H9 (cell line): Measurements from ENCODE around the gene RAB9A. TPM values are rescaled to one million over a fixed set of nuclear protein-coding genes. Genes with fewer than 3 reads are reported as not detected.

ENCODE experiments used
- DNase-seq: peaks from one replicate; pipeline ENCODE4 v3.0.0-alpha.2; 2017
- H2AFZ ChIP-seq: one replicate; pipeline ENCODE4 v1.6.1; 2013; ENCODE audit warnings: mild to moderate bottlenecking, low read length, control low read depth, moderate library complexity
- H2AK5ac ChIP-seq: 2 replicates; pipeline ENCODE4 v1.6.1; 2013; ENCODE audit warnings: low read length, control low read depth, mixed read lengths; ENCODE audit not compliant: insufficient read length
- H2BK120ac ChIP-seq: one replicate; pipeline ENCODE4 v1.6.1; 2013; ENCODE audit warnings: low read depth, mild to moderate bottlenecking, low read length, control low read depth, inconsistent platforms; ENCODE audit not compliant: poor library complexity, severe bottlenecking
- H2BK12ac ChIP-seq: 2 replicates; pipeline ENCODE4 v1.6.1; 2013; ENCODE audit warnings: low read length, control low read depth, mixed read lengths, low read depth; ENCODE audit not compliant: insufficient read length
- H2BK15ac ChIP-seq: 2 replicates; pipeline ENCODE4 v1.6.1; 2013; ENCODE audit warnings: low read depth, low read length, control low read depth
- H2BK20ac ChIP-seq: one replicate; pipeline ENCODE4 v1.6.1; 2013; ENCODE audit warnings: low read depth, mild to moderate bottlenecking, low read length, control low read depth, inconsistent platforms; ENCODE audit not compliant: poor library complexity, severe bottlenecking
- H2BK5ac ChIP-seq: 2 replicates; pipeline ENCODE4 v1.6.1; 2013; ENCODE audit warnings: low read length, control low read depth, mixed read lengths; ENCODE audit not compliant: insufficient read length
- H3K14ac ChIP-seq: 2 replicates; pipeline ENCODE4 v1.6.1; 2013; ENCODE audit warnings: low read length, control low read depth; ENCODE audit not compliant: insufficient read depth
- H3K18ac ChIP-seq: 2 replicates; pipeline ENCODE4 v1.6.1; 2013; ENCODE audit warnings: low read depth, mild to moderate bottlenecking, mixed read lengths, low read length, control low read depth; ENCODE audit not compliant: insufficient read length
- H3K23ac ChIP-seq: 2 replicates; pipeline ENCODE4 v1.6.1; 2013; ENCODE audit warnings: low read length, control low read depth, mixed read lengths, low read depth; ENCODE audit not compliant: insufficient read length
- H3K23me2 ChIP-seq: 2 replicates; pipeline ENCODE4 v1.6.1; 2013; ENCODE audit warnings: low read depth, mild to moderate bottlenecking, mixed read lengths, low read length, control low read depth; ENCODE audit not compliant: insufficient read length, poor library complexity, severe bottlenecking
- H3K27ac ChIP-seq: 2 replicates; pipeline ENCODE4 v1.5.1; 2013; ENCODE audit warnings: low read length, control low read depth, mixed read lengths, low read depth; ENCODE audit not compliant: insufficient read length
- H3K27me3 ChIP-seq: 2 replicates; pipeline ENCODE4 v1.6.1; 2013; ENCODE audit warnings: low read length, control low read depth, inconsistent platforms; ENCODE audit not compliant: insufficient read depth
- H3K4ac ChIP-seq: 2 replicates; pipeline ENCODE4 v1.6.1; 2013; ENCODE audit warnings: low read depth, mild to moderate bottlenecking, control low read depth, inconsistent platforms, low read length, moderate library complexity
- H3K4me1 ChIP-seq: 2 replicates; pipeline ENCODE4 v1.6.1; 2013; ENCODE audit warnings: low read length, control low read depth, inconsistent platforms; ENCODE audit not compliant: insufficient read depth
- H3K4me2 ChIP-seq: 2 replicates; pipeline ENCODE4 v1.6.1; 2013; ENCODE audit warnings: low read length, control low read depth, mixed read lengths; ENCODE audit not compliant: insufficient read length, insufficient read depth
- H3K56ac ChIP-seq: 2 replicates; pipeline ENCODE4 v1.6.1; 2013; ENCODE audit warnings: low read depth, mild to moderate bottlenecking, mixed read lengths, low read length, control low read depth; ENCODE audit not compliant: insufficient read length
- H3K79me1 ChIP-seq: 2 replicates; pipeline ENCODE4 v1.6.1; 2013; ENCODE audit warnings: low read depth, mild to moderate bottlenecking, moderate library complexity, low read length, control low read depth, inconsistent platforms; ENCODE audit not compliant: insufficient read depth, poor library complexity, severe bottlenecking
- H3K79me2 ChIP-seq: 2 replicates; pipeline ENCODE4 v1.6.1; 2013; ENCODE audit warnings: low read length, control low read depth, inconsistent platforms; ENCODE audit not compliant: insufficient read depth
- H3K9ac ChIP-seq: 2 replicates; pipeline ENCODE4 v1.6.1; 2013; ENCODE audit warnings: low read length, control low read depth, mixed read lengths; ENCODE audit not compliant: insufficient read length; ENCODE audit errors: extremely low read depth
- H3K9me3 ChIP-seq: one replicate; pipeline ENCODE4 v1.6.1; 2013; ENCODE audit warnings: low read depth, low read length, inconsistent platforms; ENCODE audit not compliant: control insufficient read depth
- H3T11ph ChIP-seq: one replicate; pipeline ENCODE4 v1.6.1; 2013; ENCODE audit warnings: mild to moderate bottlenecking, low read length, control low read depth, inconsistent platforms
- H4K20me1 ChIP-seq: one replicate; pipeline ENCODE4 v1.6.1; 2013; ENCODE audit not compliant: control insufficient read depth, insufficient read length, insufficient read depth
- H4K5ac ChIP-seq: 2 replicates; pipeline ENCODE4 v1.6.1; 2013; ENCODE audit warnings: low read depth, mild to moderate bottlenecking, mixed read lengths, low read length, control low read depth; ENCODE audit not compliant: insufficient read length
- H4K8ac ChIP-seq: replicated peaks from 2 replicates; pipeline ENCODE4 v1.6.1; 2013; ENCODE audit warnings: low read length, control low read depth, mixed read lengths, low read depth; ENCODE audit not compliant: insufficient read length
- H4K91ac ChIP-seq: 2 replicates; pipeline ENCODE4 v1.6.1; 2013; ENCODE audit warnings: low read depth, mild to moderate bottlenecking, moderate library complexity, mixed read lengths, low read length, control low read depth; ENCODE audit not compliant: insufficient read length
- H3K27ac Mint-ChIP-seq, 3 experiments: 2 replicates in 2 of 3; 3 replicates in 1 of 3; pipeline ENCODE4 v1.8.0; 2020 to 2021; ENCODE audit warnings: mixed read lengths in 3 of 3, mild to moderate bottlenecking in 1 of 3, moderate library complexity in 1 of 3
- H3K27me3 Mint-ChIP-seq: 2 replicates; pipeline ENCODE4 v1.8.0; 2021; ENCODE audit warnings: low read depth, mild to moderate bottlenecking, moderate library complexity, mixed read lengths
- H3K36me3 Mint-ChIP-seq, 3 experiments: 2 replicates in 2 of 3; 3 replicates in 1 of 3; pipeline ENCODE4 v1.8.0; 2020 to 2021; ENCODE audit warnings: low read depth in 3 of 3, mixed read lengths in 3 of 3; ENCODE audit not compliant: insufficient read depth in 1 of 3
- H3K4me1 Mint-ChIP-seq, 2 experiments: 2 replicates each; pipeline ENCODE4 v1.8.0; 2020; ENCODE audit warnings: mixed read lengths in 2 of 2
- H3K4me3 Mint-ChIP-seq, 2 experiments: 2 replicates in 1 of 2; 3 replicates in 1 of 2; pipeline ENCODE4 v1.8.0; 2020 to 2021; ENCODE audit warnings: mild to moderate bottlenecking in 2 of 2, mixed read lengths in 2 of 2, moderate library complexity in 1 of 2
- H3K9me3 Mint-ChIP-seq, 2 experiments: 2 replicates in 1 of 2; 3 replicates in 1 of 2; pipeline ENCODE4 v1.8.0; 2020; ENCODE audit warnings: mild to moderate bottlenecking in 2 of 2, mixed read lengths in 2 of 2, moderate library complexity in 1 of 2
- CTCF ChIP-seq: fragments of 200-600 bp; sonication (generic); conservative IDR thresholded peaks from 3 replicates; pipeline ENCODE4 v1.8.0; 2021; ENCODE audit warnings: antibody characterized with exemption, mild to moderate bottlenecking
- WGBS: extraction: QIAGEN DNeasy Blood & Tissue Kit; methylation state at CpG from one replicate; pipeline ENCODE4 v1.1.7; 2013; ENCODE audit warnings: missing lambda C conversion rate, low lambda C conversion rate, mixed read lengths; ENCODE audit not compliant: insufficient read length; ENCODE audit errors: extremely low coverage; 5-methylcytosine and 5-hydroxymethylcytosine counted together
- total RNA-seq: library from RNA; stranded (reverse); gene quantifications from 2 replicates; pipeline ENCODE4 v1.2.1, GENCODE V29; 2021

RAB9A gene
- total RNA-seq, 1 experiment from 2014 or later: 21.3 TPM

- no peaks in the 10 kb centered on the region; the same call in 1 of the 2 replicates for H3K4me1 ChIP-seq
- H3K56ac ChIP-seq: no peak within 1 kb of the TSS
- no peak within 1 kb of the TSS for H2AK5ac ChIP-seq
- H4K91ac ChIP-seq: no peak within 1 kb of the TSS
- no CpG with 5 or more reads among the region's 54 CpGs for WGBS
- H3T11ph ChIP-seq: no peak within 1 kb of the TSS
- H2AFZ ChIP-seq: no peak within 1 kb of the TSS
- Mint-ChIP-seq H3K27ac (peak within 1 kb of the TSS in 2 of 3 experiments; percentile 61 to 63; a peak in 1 of 7 replicates), H3K9me3 (peaks cover 30 to 50% of the 10 kb centered on the region in 2 experiments), H3K4me1 (0 out of 4 replicates have a peak, but pooled peaks cover 2 to 4% of the 10 kb centered on the region in 2 experiments), H3K27me3 (no peaks in the 10 kb centered on the region; the same call in 1 of the 2 replicates), H3K4me3 (peak within 1 kb of the TSS; percentile 78 to 85), H3K36me3 (peaks cover 0 to 19% (median 8%) of the 10 kb centered on the region in 3 experiments; a peak in 3 of 7 replicates)
- no peak within 1 kb of the TSS for H2BK12ac ChIP-seq
- peak within 1 kb of the TSS; percentile 79 for H3K4me2 ChIP-seq
- no peak within 1 kb of the TSS for H2BK5ac ChIP-seq
- H3K4ac ChIP-seq: no peak within 1 kb of the TSS
- H2BK120ac ChIP-seq: no peak within 1 kb of the TSS
- no peaks in the 10 kb centered on the region for H4K20me1 ChIP-seq
- no peaks in the 10 kb centered on the region for H3K9me3 ChIP-seq
- H3K23me2 ChIP-seq: no peaks in the 10 kb centered on the region
- peak within 1 kb of the TSS; percentile 60 for H3K9ac ChIP-seq
- no peak within 1 kb of the TSS for H2BK20ac ChIP-seq
- H3K27me3 ChIP-seq: no peaks in the 10 kb centered on the region
- DNase-seq: peak; percentile 95
- no peak within 1 kb of the TSS for H4K5ac ChIP-seq
- no peaks in the 10 kb centered on the region for H3K79me1 ChIP-seq
- H3K27ac ChIP-seq: peak within 1 kb of the TSS; percentile 22
- no peak within 1 kb of the TSS; the same call in 1 of the 2 replicates for H3K14ac ChIP-seq
- TF ChIP-seq CTCF: no peak
- H3K23ac ChIP-seq: no peak within 1 kb of the TSS
- no peaks in the 10 kb centered on the region for H3K79me2 ChIP-seq
- no peak within 1 kb of the TSS for H3K18ac ChIP-seq
- no peak within 1 kb of the TSS for H2BK15ac ChIP-seq
- H4K8ac ChIP-seq: no peak within 1 kb of the TSS
Observed at GRCh38 chrX:13652850-13653693, 35.9 kb upstream of the RAB9A start, which contains the start of gene TCEANC. Gene TCEANC (plus strand): TSS chrX:13653141. CDS start chrX:13662509, 9,368 bp downstream.
